ENCODE data around the gene AKAP8. TPM values are rescaled to one million over a fixed set of nuclear protein-coding genes. Genes with fewer than 3 reads are reported as not detected.
"Not testable (repeated sequence)": the region's sequence is repeated elsewhere in the genome, so short reads cannot be mapped to it uniquely, and the experiment has no call there.

The AKAP8 gene
- total and polyA plus RNA-seq, 9 donors: 16.4 to 22.9 (median 18.8) TPM

DNA sequence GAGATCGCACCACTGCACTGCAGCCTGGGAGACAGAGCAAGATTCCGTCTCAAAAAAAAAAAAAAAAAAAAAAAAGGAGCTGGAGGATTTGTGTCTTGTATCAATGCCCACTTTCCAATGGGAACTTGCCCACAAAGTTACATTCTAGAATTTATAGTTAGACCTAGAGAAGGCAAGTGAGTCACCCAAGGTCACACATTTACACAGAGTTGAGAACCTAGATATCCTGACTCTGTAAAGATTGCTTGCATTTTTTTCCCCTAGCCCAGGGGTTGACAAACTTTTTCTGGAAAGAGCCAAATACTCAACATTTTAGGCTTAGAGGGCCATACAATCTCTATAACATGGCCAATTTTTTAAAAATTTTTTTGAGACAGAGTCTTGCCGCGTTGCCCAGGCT is 39.5 kb downstream of the AKAP8 start:
- Histone ChIP-seq H3K4me3 (ENCODE audit: low read length) (no peak overlapping the region), H3K4me1 (ENCODE audit: control insufficient read depth, insufficient read depth, low read length) (no peaks in the 10 kb centered on the region), H3K27me3 (ENCODE audit: control insufficient read depth, insufficient read depth, low read length) (no peaks in the 10 kb centered on the region), H3K9me3 (replicated peaks; ENCODE audit: control insufficient read depth, low read depth, low read length) (no peaks in the 10 kb centered on the region), H3K36me3 (ENCODE audit: control insufficient read depth, insufficient read depth, low read length) (peaks cover 4% of the 10 kb centered on the region), H3K27ac (ENCODE audit: low read length) (no peak overlapping the region)
- 100% methylated on average over 2 of the region's 4 CpGs for WGBS (ENCODE audit: insufficient coverage)
- no peak for DNase-seq

GRCh38 chr19:15337202-15337601 is 42.4 kb downstream of the AKAP8 start:
- H3K4me1 ChIP-seq (ENCODE audit: control insufficient read depth, insufficient read depth, low read length): peaks cover 7% of the 10 kb centered on the region
- no peaks in the 10 kb centered on the region for H3K27me3 ChIP-seq (ENCODE audit: control insufficient read depth, insufficient read depth, low read length)
- no peak overlapping the region for H3K27ac ChIP-seq (ENCODE audit: low read length)
- WGBS (ENCODE audit: insufficient coverage): 100% methylated on average over 1 of the region's 8 CpGs
- no peaks in the 10 kb centered on the region for H3K9me3 ChIP-seq (replicated peaks; ENCODE audit: control insufficient read depth, low read depth, low read length)
- DNase-seq: no peak
- peaks cover 2% of the 10 kb centered on the region for H3K36me3 ChIP-seq (ENCODE audit: control insufficient read depth, insufficient read depth, low read length)
- no peak overlapping the region for H3K4me3 ChIP-seq (ENCODE audit: low read length)

- DNase-seq; H3K27ac ChIP-seq (ENCODE audit: low read length); H3K27me3 ChIP-seq (ENCODE audit: control insufficient read depth, insufficient read depth, low read length); H3K36me3 ChIP-seq (ENCODE audit: control insufficient read depth, insufficient read depth, low read length); H3K9me3 ChIP-seq (replicated peaks; ENCODE audit: control insufficient read depth, low read depth, low read length); H3K4me1 ChIP-seq (ENCODE audit: control insufficient read depth, insufficient read depth, low read length); H3K4me3 ChIP-seq (ENCODE audit: low read length): not testable (repeated sequence)
- WGBS (ENCODE audit: insufficient coverage): no CpG with 5 or more reads among the region's 7 CpGs
Observed at GRCh38 chr19:15335992-15336391, 43.6 kb downstream of the AKAP8 start.

GRCh38 chr19:15332311-15332996 is 47.1 kb downstream of the AKAP8 start, which contains the start of gene BRD4:
TSS of gene BRD4 (minus strand) at chr19:15332539. CDS start at chr19:15273099, 59,440 bp downstream.
- Histone ChIP-seq H3K4me3 (ENCODE audit: low read length) (peak within 1 kb of the TSS; percentile 90), H3K36me3 (ENCODE audit: control insufficient read depth, insufficient read depth, low read length) (no peaks in the 10 kb centered on the region), H3K9me3 (replicated peaks; ENCODE audit: control insufficient read depth, low read depth, low read length) (no peaks in the 10 kb centered on the region), H3K27me3 (ENCODE audit: control insufficient read depth, insufficient read depth, low read length) (no peaks in the 10 kb centered on the region), H3K27ac (ENCODE audit: low read length) (peak within 1 kb of the TSS; percentile 64), H3K4me1 (ENCODE audit: control insufficient read depth, insufficient read depth, low read length) (peaks cover 26% of the 10 kb centered on the region)
- peak; percentile 84 for DNase-seq
- WGBS (ENCODE audit: insufficient coverage): 3% methylated on average over 70 of the region's 81 CpGs

- peak overlapping the region; percentile 64 for H3K27ac ChIP-seq (ENCODE audit: low read length)
- under 1% methylated on average over 95 of the region's 122 CpGs for WGBS (ENCODE audit: insufficient coverage)
- peak overlapping the region; percentile 90 for H3K4me3 ChIP-seq (ENCODE audit: low read length)
- no peaks in the 10 kb centered on the region for H3K36me3 ChIP-seq (ENCODE audit: control insufficient read depth, insufficient read depth, low read length)
- peaks cover 30% of the 10 kb centered on the region for H3K4me1 ChIP-seq (ENCODE audit: control insufficient read depth, insufficient read depth, low read length)
- no peaks in the 10 kb centered on the region for H3K9me3 ChIP-seq (replicated peaks; ENCODE audit: control insufficient read depth, low read depth, low read length)
- peak; percentile 65 for DNase-seq
- H3K27me3 ChIP-seq (ENCODE audit: control insufficient read depth, insufficient read depth, low read length): no peaks in the 10 kb centered on the region
Observed at GRCh38 chr19:15331419-15332310, 47.9 kb downstream of the AKAP8 start.

GRCh38 chr19:15330801-15331418 is 48.7 kb downstream of the AKAP8 start:
- H3K36me3 ChIP-seq (ENCODE audit: control insufficient read depth, insufficient read depth, low read length): no peaks in the 10 kb centered on the region
- peak overlapping the region; percentile 90 for H3K4me3 ChIP-seq (ENCODE audit: low read length)
- no peaks in the 10 kb centered on the region for H3K27me3 ChIP-seq (ENCODE audit: control insufficient read depth, insufficient read depth, low read length)
- H3K4me1 ChIP-seq (ENCODE audit: control insufficient read depth, insufficient read depth, low read length): peaks cover 32% of the 10 kb centered on the region
- peak overlapping the region; percentile 64 for H3K27ac ChIP-seq (ENCODE audit: low read length)
- no peaks in the 10 kb centered on the region for H3K9me3 ChIP-seq (replicated peaks; ENCODE audit: control insufficient read depth, low read depth, low read length)
- peak; percentile 44 for DNase-seq
- 26% methylated on average over 3 of the region's 17 CpGs for WGBS (ENCODE audit: insufficient coverage)

DNA sequence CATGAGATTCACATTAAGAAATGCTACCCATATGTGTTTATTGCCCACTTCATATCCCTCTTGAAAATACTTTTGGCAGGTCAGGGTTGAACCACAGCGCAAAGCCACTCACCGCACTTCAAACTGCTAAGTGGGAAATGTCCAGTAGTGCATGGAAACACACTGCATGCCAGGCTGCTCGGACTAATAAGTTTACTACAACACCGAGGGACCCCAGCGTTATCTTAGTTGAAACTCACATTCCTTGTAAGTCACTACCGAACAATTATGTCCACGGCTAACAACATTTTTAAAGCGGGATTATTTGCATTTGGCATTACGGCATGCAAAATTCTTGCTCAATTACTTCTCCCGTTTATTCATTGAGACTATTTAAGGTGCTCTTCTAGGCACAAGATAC is 51.3 kb downstream of the AKAP8 start:
- H3K27me3 ChIP-seq (ENCODE audit: control insufficient read depth, insufficient read depth, low read length): no peaks in the 10 kb centered on the region
- no peak for DNase-seq
- 76% methylated on average over 7 of the region's 10 CpGs for WGBS (ENCODE audit: insufficient coverage)
- no peak overlapping the region for H3K27ac ChIP-seq (ENCODE audit: low read length)
- peaks cover 49% of the 10 kb centered on the region for H3K4me1 ChIP-seq (ENCODE audit: control insufficient read depth, insufficient read depth, low read length)
- H3K36me3 ChIP-seq (ENCODE audit: control insufficient read depth, insufficient read depth, low read length): no peaks in the 10 kb centered on the region
- H3K4me3 ChIP-seq (ENCODE audit: low read length): no peak overlapping the region
- H3K9me3 ChIP-seq (replicated peaks; ENCODE audit: control insufficient read depth, low read depth, low read length): no peaks in the 10 kb centered on the region

DNA sequence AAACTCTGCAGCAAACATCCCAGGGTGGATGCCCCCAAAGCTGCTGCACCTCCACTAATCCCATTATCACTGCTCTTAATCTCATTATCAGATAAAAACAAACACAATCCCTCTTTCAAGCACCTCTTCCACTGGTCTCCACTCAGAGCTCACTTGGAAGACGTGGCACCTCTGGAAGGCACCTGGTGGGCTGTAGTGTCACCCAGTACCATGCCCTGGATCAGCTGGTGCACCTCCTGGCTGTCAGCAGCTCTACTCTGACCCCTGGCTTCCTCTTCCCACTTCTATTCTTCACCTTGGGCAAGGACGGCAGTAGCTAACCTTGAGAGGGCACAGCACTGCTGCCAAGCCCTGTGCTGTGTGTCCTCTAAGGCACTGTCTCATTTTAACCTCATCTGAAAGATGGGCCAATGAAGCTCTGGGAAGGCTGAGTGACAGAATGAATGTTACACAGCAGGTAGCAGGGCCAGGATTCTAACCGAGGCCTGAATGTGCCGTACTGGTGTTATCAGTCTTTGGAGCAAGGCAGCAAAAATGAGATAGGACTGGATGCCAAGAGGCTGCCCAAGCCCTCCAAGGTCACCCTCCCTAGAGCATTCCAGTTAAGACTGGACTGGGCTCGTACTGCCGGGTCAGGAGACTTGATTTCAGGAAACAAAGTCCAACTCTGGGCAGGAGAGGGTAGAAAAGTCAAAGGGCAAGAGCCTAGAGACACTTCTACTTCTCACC is 54.6 kb downstream of the AKAP8 start:
- Histone ChIP-seq H3K9me3 (replicated peaks; ENCODE audit: control insufficient read depth, low read depth, low read length) (no peaks in the 10 kb centered on the region), H3K4me3 (ENCODE audit: low read length) (no peak overlapping the region), H3K36me3 (ENCODE audit: control insufficient read depth, insufficient read depth, low read length) (no peaks in the 10 kb centered on the region), H3K27ac (ENCODE audit: low read length) (no peak overlapping the region), H3K27me3 (ENCODE audit: control insufficient read depth, insufficient read depth, low read length) (no peaks in the 10 kb centered on the region), H3K4me1 (ENCODE audit: control insufficient read depth, insufficient read depth, low read length) (peaks cover 45% of the 10 kb centered on the region)
- DNase-seq: no peak
- WGBS (ENCODE audit: insufficient coverage): 70% methylated on average over 1 of the region's 6 CpGs

DNA sequence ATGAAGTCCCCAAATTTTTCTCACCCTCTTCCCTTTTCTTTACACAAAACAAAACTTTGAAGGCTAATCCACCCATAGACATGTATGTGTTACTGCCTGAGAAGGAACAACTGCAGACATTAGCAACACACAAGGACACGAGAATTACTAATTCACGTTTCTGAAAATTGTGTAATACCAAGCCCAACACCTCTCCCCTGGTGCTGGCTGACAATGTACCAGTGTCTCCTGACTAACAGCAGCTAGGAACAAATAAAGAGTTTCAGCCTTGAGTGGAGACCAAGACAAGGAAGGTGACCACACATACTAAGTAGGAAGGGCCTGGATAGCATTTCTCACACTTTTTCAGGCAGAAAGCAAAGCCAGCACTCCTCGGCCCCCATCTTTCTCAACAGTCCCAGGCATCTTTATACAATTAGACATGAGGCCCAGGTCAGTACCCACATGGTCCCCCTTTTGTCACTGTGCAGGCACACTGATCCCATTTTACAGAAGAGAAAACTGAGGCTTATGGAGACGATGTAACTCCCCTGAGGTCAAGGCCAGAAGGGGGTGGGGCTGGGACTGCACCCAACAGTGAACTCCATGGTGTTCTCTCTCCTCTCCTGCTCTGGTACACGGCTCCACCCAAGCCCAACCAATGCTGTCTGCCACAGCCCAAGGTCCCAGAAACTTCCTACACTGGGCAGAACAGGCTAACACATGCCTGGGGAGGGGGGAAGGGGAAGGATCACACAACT is 55.9 kb downstream of the AKAP8 start:
- no peak for DNase-seq
- Histone ChIP-seq H3K4me3 (ENCODE audit: low read length) (no peak overlapping the region), H3K36me3 (ENCODE audit: control insufficient read depth, insufficient read depth, low read length) (no peaks in the 10 kb centered on the region), H3K9me3 (replicated peaks; ENCODE audit: control insufficient read depth, low read depth, low read length) (no peaks in the 10 kb centered on the region), H3K27ac (ENCODE audit: low read length) (peak overlapping the region; percentile 42), H3K27me3 (ENCODE audit: control insufficient read depth, insufficient read depth, low read length) (no peaks in the 10 kb centered on the region), H3K4me1 (ENCODE audit: control insufficient read depth, insufficient read depth, low read length) (peaks cover 53% of the 10 kb centered on the region)
- WGBS (ENCODE audit: insufficient coverage): 40% methylated on average over 2 of the region's 5 CpGs
